Measurements from ENCODE around the gene NOS1AP. TPM values are rescaled to one million over a fixed set of nuclear protein-coding genes. Genes with fewer than 3 reads are reported as not detected.
A peak's percentile ranks its signal among the peaks of the same experiment; 100 is the strongest.

The NOS1AP gene
- total and polyA plus RNA-seq, 9 of the 15 experiments (the other 6 are each of a cell fraction or from before 2014, with no cell fraction given): 0.07 to 1.5 (median 0.22) TPM

DNA sequence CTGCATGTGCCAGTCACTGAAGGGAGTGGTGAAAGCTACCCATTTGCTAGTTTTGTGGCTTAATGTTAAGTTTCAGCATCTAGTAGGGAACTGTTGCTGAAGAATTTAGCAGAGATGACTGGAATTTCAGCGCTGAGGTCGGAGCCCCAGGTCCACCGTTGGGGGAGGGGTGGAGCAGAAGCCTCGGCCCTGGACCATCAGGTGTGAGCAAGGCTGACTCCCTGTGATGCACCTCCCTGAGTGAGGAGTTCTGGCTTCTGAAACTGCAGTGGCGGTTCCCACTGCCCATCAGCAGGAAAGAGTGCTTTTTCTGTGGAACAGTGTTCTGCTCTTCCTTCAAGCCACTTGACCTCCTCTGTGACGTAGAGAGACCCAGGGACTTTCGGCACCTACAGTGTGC lies 1.3 kb downstream of the NOS1AP start:
- no peaks in the 10 kb centered on the region for H3K9me3 ChIP-seq (replicated peaks; ENCODE audit: control insufficient read depth, insufficient read depth, low read depth, low read length)
- no peak overlapping the region for H3K4me3 ChIP-seq
- H3K27me3 ChIP-seq (ENCODE audit: control insufficient read depth in 2 of 2, insufficient read depth in 2 of 2, low read length in 2 of 2): peaks cover 16 to 23% of the 10 kb centered on the region in 2 experiments
- 18% methylated on average over 7 of the region's 7 CpGs for WGBS (ENCODE audit: insufficient coverage, low coverage, missing lambda C conversion rate)
- no peaks in the 10 kb centered on the region for H3K79me2 ChIP-seq (ENCODE audit: control insufficient read depth, insufficient read depth, low read length)
- TF ChIP-seq, protein P1, sequence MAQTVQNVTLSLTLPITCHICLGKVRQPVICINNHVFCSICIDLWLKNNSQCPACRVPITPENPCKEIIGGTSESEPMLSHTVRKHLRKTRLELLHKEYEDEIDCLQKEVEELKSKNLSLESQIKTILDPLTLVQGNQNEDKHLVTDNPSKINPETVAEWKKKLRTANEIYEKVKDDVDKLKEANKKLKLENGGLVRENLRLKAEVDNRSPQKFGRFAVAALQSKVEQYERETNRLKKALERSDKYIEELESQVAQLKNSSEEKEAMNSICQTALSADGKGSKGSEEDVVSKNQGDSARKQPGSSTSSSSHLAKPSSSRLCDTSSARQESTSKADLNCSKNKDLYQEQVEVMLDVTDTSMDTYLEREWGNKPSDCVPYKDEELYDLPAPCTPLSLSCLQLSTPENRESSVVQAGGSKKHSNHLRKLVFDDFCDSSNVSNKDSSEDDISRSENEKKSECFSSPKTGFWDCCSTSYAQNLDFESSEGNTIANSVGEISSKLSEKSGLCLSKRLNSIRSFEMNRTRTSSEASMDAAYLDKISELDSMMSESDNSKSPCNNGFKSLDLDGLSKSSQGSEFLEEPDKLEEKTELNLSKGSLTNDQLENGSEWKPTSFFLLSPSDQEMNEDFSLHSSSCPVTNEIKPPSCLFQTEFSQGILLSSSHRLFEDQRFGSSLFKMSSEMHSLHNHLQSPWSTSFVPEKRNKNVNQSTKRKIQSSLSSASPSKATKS (CRISPR knock-in tag; IDR thresholded peaks at IDR 0.05): no peak
- no peak for TF ChIP-seq MAFG (tag; conservative IDR thresholded peaks at IDR 0.05)
- no peak for TF ChIP-seq BRCA1 (IDR thresholded peaks at IDR 0.05)
- peak; percentile 68; the same call in 1 of the 2 replicates for TF ChIP-seq BRCA1 (CRISPR knock-in tag; IDR thresholded peaks at IDR 0.05)
- no peak for TF ChIP-seq ZNF165 (CRISPR knock-in tag; IDR thresholded peaks at IDR 0.05; ENCODE audit: borderline replicate concordance)
- TF ChIP-seq, protein P2, sequence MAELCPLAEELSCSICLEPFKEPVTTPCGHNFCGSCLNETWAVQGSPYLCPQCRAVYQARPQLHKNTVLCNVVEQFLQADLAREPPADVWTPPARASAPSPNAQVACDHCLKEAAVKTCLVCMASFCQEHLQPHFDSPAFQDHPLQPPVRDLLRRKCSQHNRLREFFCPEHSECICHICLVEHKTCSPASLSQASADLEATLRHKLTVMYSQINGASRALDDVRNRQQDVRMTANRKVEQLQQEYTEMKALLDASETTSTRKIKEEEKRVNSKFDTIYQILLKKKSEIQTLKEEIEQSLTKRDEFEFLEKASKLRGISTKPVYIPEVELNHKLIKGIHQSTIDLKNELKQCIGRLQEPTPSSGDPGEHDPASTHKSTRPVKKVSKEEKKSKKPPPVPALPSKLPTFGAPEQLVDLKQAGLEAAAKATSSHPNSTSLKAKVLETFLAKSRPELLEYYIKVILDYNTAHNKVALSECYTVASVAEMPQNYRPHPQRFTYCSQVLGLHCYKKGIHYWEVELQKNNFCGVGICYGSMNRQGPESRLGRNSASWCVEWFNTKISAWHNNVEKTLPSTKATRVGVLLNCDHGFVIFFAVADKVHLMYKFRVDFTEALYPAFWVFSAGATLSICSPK (IDR thresholded peaks at IDR 0.05; ENCODE audit: borderline replicate concordance): no peak
- H3K9me1 ChIP-seq (ENCODE audit: control insufficient read depth, insufficient read depth, low read length): no peaks in the 10 kb centered on the region
- no TSS peak for BruUV-seq (replicated peaks)
- no peak overlapping the region for H3K4me2 ChIP-seq (ENCODE audit: insufficient read depth, low read length)
- POLR2A ChIA-PET: interaction anchor here (1.6 kb wide), 1 partner anchor 16 kb away, joined by 8 read pairs; no protein-coding TSS in a partner anchor
- DNase-seq (ENCODE audit: extremely low read depth in 1 of 4, low spot score in 3 of 4) (no peak), ATAC-seq (no peak), FAIRE-seq (no peak)
- H3K36me3 ChIP-seq (ENCODE audit: control insufficient read depth, insufficient read depth, low read length): no peaks in the 10 kb centered on the region
- CTCF ChIA-PET (ENCODE audit: low intra/inter-chr PET ratio): no interaction called here
- no peak overlapping the region for H2AFZ ChIP-seq (ENCODE audit: low read depth, low read length)
- in situ Hi-C loops (cut with MboI): no loop called here
- peaks cover 8 to 12% of the 10 kb centered on the region in 2 experiments; a peak in 4 of 5 replicates for H3K4me1 ChIP-seq (replicated peaks in 1 of 2; ENCODE audit: control insufficient read depth in 2 of 2, insufficient read depth in 2 of 2, low read length in 2 of 2)
- H3K27ac ChIP-seq (ENCODE audit: extremely low read depth, low read depth, low read length): no peak overlapping the region
- no peak overlapping the region for H3K9ac ChIP-seq (ENCODE audit: insufficient read depth in 1 of 2, low read depth in 2 of 2, low read length in 2 of 2)
- H4K20me1 ChIP-seq (replicated peaks; ENCODE audit: control insufficient read depth, insufficient read depth, low read length): peaks cover 8% of the 10 kb centered on the region; the same call in 1 of the 2 replicates
- intact Hi-C loops (cut with micrococcal nuclease): no loop called here
